Gastrocnemius medialis (tissue), 4 donors: ENCODE measurements around the gene GPSM3.

Experiments used
- CTCF ChIP-seq, 5 experiments: fragments of 450-650 bp in 3 of 5; fragments of 200-600 bp in 2 of 5; sonication (generic) in 2 of 5; IDR thresholded peaks in 4 of 5; conservative IDR thresholded peaks in 1 of 5; 1 replicate in 4 of 5; 2 replicates in 1 of 5; pipeline ENCODE4 v1.5.1; 2016 to 2019; ENCODE audit warnings: antibody characterized with exemption in 5 of 5, mild to moderate bottlenecking in 3 of 5, moderate library complexity in 3 of 5
- POLR2A ChIP-seq, 2 donors: fragments of 450-650 bp; IDR thresholded peaks; one replicate each; pipeline ENCODE4 v1.6.1; 2017; ENCODE audit warnings: antibody characterized with exemption in 2 of 2, mild to moderate bottlenecking in 2 of 2, moderate library complexity in 2 of 2

DNA sequence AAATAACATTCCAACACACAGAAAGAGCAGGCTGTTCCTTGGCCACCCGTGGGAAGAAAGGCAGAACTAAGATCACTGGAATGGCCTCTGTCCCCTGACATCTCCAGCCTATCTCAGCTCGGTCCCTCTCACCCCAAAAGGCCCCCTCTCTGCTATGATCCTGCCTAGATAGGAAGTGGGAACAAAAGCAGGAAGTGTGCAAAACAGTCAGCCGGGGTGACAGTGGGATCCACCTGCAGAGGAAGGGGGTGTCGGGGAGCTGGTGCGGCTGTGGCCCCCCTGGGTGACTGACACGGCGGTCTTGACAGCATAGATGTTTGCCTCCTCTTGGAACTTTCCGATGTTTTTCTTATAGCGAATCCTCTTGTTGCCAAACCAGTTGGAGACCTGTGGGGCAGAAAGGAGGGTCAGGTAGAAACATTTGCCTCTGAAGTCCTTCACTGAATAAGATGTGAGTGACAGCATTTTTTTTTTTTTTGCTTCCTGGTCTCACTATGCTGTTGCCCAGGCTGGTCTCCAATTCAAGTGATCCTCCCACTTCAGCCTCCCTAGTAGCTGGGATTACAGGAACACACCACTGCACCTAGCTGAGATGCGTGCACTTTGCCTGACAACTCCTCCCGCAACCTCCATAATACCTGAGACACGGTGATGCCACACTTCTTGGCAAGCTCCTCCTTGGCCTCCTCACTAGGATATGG is 5.3 kb downstream of the GPSM3 start:
- TF ChIP-seq CTCF (IDR thresholded peaks at IDR 0.05 in 4 of 5, conservative IDR thresholded peaks at IDR 0.05 in 1 of 5): no peak
- no peak for TF ChIP-seq POLR2A (IDR thresholded peaks at IDR 0.05)
